GM19324 (cell line): ENCODE data around the gene PLEK.
"Not testable (repeated sequence)": the region's sequence is repeated elsewhere in the genome, so short reads cannot be mapped to it uniquely, and the experiment has no call there.

Experiments used
- ATAC-seq: cut with Tn5 transposase; IDR thresholded peaks from one replicate; pipeline ENCODE4 v1.9.1; 2021; ENCODE audit warnings: mild to moderate bottlenecking, moderate library complexity; ENCODE audit not compliant: unreplicated experiment, low FRiP score

Gene PLEK

GRCh38 chr2:68438455-68439303 lies 73.6 kb downstream of the PLEK start:
- ATAC-seq = no peak

DNA sequence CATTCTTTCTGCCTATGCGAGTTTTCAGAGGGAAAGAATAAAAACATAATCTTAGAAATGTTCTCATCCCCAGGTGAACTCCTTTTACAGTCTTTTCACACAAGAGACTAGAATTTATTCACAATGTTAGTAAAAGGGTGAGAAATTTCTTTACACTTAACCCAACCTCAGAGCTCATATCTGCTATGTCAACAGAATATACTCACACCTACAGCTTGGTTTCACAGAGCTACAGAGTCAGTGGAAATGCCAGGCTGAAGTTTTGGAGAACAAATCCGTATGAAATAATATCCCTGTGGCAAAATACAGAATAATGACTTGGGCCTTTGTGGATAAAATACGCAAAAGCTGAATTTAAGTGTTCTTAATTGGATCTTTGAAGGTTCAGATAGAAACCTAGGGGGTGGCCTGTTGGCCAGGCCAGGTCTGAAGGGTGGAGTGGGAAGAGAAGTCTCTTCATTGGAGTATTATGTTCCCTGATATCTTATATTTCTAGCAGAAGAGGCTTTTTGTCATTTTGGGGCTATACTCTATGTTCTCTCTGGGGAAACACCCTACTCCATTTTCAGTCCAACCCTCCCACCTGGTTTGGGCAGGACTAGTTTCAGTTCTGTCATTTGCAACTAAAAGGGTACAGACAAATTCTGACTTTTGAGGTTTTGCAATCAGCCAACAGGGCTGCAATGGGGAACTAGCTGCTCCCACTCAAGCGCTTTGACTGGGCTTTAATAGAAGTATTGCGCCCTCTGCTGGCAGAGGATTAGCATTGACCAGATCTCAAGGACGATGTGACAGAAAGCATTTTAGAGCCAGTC lies 76.3 kb downstream of the PLEK start:
- peak; percentile 94 for ATAC-seq

GRCh38 chr2:68441994-68442322 lies 76.9 kb downstream of the PLEK start:
- ATAC-seq = no peak

- not testable (repeated sequence) for ATAC-seq
These were observed 81.3 kb downstream of the PLEK start for GRCh38 chr2:68446425-68446824.
